ENCODE measurements around the gene MALAT1.
"Not testable (repeated sequence)": the region's sequence is repeated elsewhere in the genome, so short reads cannot be mapped to it uniquely, and the experiment has no call there.

The MALAT1 gene

DNA sequence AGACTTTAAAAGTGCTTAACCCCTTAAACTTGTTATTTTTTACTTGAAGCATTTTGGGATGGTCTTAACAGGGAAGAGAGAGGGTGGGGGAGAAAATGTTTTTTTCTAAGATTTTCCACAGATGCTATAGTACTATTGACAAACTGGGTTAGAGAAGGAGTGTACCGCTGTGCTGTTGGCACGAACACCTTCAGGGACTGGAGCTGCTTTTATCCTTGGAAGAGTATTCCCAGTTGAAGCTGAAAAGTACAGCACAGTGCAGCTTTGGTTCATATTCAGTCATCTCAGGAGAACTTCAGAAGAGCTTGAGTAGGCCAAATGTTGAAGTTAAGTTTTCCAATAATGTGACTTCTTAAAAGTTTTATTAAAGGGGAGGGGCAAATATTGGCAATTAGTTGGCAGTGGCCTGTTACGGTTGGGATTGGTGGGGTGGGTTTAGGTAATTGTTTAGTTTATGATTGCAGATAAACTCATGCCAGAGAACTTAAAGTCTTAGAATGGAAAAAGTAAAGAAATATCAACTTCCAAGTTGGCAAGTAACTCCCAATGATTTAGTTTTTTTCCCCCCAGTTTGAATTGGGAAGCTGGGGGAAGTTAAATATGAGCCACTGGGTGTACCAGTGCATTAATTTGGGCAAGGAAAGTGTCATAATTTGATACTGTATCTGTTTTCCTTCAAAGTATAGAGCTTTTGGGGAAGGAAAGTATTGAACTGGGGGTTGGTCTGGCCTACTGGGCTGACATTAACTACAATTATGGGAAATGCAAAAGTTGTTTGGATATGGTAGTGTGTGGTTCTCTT lies 2.8 kb downstream of the MALAT1 start:
- no peak overlapping the region for H3K27ac Mint-ChIP-seq
- H3K9me3 Mint-ChIP-seq, result no peaks in the 10 kb centered on the region
- no peak overlapping the region for H3K4me3 Mint-ChIP-seq
- ATAC-seq (no peak), DNase-seq (no peak)
- peaks cover 42% of the 10 kb centered on the region for H3K4me1 Mint-ChIP-seq
- H3K27me3 Mint-ChIP-seq, result no peaks in the 10 kb centered on the region

DNA sequence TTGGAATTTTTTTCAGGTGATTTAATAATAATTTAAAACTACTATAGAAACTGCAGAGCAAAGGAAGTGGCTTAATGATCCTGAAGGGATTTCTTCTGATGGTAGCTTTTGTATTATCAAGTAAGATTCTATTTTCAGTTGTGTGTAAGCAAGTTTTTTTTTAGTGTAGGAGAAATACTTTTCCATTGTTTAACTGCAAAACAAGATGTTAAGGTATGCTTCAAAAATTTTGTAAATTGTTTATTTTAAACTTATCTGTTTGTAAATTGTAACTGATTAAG lies 3.4 kb downstream of the MALAT1 start:
- Mint-ChIP-seq H3K4me3 (no peak overlapping the region), H3K9me3 (no peaks in the 10 kb centered on the region), H3K27me3 (no peaks in the 10 kb centered on the region), H3K4me1 (peaks cover 43% of the 10 kb centered on the region), H3K27ac (no peak overlapping the region)
- ATAC-seq, result no peak
- DNase-seq, result no peak

DNA sequence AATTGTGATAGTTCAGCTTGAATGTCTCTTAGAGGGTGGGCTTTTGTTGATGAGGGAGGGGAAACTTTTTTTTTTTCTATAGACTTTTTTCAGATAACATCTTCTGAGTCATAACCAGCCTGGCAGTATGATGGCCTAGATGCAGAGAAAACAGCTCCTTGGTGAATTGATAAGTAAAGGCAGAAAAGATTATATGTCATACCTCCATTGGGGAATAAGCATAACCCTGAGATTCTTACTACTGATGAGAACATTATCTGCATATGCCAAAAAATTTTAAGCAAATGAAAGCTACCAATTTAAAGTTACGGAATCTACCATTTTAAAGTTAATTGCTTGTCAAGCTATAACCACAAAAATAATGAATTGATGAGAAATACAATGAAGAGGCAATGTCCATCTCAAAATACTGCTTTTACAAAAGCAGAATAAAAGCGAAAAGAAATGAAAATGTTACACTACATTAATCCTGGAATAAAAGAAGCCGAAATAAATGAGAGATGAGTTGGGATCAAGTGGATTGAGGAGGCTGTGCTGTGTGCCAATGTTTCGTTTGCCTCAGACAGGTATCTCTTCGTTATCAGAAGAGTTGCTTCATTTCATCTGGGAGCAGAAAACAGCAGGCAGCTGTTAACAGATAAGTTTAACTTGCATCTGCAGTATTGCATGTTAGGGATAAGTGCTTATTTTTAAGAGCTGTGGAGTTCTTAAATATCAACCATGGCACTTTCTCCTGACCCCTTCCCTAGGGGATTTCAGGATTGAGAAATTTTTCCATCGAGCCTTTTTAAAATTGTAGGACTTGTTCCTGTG lies 3.9 kb downstream of the MALAT1 start:
- Mint-ChIP-seq H3K27me3 (no peaks in the 10 kb centered on the region), H3K27ac (no peak overlapping the region), H3K4me3 (no peak overlapping the region), H3K9me3 (no peaks in the 10 kb centered on the region), H3K4me1 (peaks cover 49% of the 10 kb centered on the region)
- ATAC-seq (no peak), DNase-seq (no peak)

DNA sequence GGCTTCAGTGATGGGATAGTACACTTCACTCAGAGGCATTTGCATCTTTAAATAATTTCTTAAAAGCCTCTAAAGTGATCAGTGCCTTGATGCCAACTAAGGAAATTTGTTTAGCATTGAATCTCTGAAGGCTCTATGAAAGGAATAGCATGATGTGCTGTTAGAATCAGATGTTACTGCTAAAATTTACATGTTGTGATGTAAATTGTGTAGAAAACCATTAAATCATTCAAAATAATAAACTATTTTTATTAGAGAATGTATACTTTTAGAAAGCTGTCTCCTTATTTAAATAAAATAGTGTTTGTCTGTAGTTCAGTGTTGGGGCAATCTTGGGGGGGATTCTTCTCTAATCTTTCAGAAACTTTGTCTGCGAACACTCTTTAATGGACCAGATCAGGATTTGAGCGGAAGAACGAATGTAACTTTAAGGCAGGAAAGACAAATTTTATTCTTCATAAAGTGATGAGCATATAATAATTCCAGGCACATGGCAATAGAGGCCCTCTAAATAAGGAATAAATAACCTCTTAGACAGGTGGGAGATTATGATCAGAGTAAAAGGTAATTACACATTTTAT lies 4.6 kb downstream of the MALAT1 start:
- DNase-seq (no peak), ATAC-seq (no peak)
- Mint-ChIP-seq H3K9me3 (no peaks in the 10 kb centered on the region), H3K4me1 (peaks cover 56% of the 10 kb centered on the region), H3K27me3 (no peaks in the 10 kb centered on the region), H3K4me3 (peak overlapping the region in 1 of 2 donors; percentile 80), H3K27ac (peak overlapping the region in 1 of 2 donors; percentile 96)

DNA sequence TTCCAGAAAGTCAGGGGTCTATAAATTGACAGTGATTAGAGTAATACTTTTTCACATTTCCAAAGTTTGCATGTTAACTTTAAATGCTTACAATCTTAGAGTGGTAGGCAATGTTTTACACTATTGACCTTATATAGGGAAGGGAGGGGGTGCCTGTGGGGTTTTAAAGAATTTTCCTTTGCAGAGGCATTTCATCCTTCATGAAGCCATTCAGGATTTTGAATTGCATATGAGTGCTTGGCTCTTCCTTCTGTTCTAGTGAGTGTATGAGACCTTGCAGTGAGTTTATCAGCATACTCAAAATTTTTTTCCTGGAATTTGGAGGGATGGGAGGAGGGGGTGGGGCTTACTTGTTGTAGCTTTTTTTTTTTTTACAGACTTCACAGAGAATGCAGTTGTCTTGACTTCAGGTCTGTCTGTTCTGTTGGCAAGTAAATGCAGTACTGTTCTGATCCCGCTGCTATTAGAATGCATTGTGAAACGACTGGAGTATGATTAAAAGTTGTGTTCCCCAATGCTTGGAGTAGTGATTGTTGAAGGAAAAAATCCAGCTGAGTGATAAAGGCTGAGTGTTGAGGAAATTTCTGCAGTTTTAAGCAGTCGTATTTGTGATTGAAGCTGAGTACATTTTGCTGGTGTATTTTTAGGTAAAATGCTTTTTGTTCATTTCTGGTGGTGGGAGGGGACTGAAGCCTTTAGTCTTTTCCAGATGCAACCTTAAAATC lies 5.3 kb downstream of the MALAT1 start:
- H3K27me3 Mint-ChIP-seq, result no peaks in the 10 kb centered on the region
- DNase-seq (no peak), ATAC-seq (no peak)
- H3K9me3 Mint-ChIP-seq, result no peaks in the 10 kb centered on the region
- peak overlapping the region in 1 of 2 donors; percentile 96 for H3K27ac Mint-ChIP-seq
- H3K4me3 Mint-ChIP-seq, result peak overlapping the region in 1 of 2 donors; percentile 80
- H3K4me1 Mint-ChIP-seq, result peaks cover 61% of the 10 kb centered on the region

DNA sequence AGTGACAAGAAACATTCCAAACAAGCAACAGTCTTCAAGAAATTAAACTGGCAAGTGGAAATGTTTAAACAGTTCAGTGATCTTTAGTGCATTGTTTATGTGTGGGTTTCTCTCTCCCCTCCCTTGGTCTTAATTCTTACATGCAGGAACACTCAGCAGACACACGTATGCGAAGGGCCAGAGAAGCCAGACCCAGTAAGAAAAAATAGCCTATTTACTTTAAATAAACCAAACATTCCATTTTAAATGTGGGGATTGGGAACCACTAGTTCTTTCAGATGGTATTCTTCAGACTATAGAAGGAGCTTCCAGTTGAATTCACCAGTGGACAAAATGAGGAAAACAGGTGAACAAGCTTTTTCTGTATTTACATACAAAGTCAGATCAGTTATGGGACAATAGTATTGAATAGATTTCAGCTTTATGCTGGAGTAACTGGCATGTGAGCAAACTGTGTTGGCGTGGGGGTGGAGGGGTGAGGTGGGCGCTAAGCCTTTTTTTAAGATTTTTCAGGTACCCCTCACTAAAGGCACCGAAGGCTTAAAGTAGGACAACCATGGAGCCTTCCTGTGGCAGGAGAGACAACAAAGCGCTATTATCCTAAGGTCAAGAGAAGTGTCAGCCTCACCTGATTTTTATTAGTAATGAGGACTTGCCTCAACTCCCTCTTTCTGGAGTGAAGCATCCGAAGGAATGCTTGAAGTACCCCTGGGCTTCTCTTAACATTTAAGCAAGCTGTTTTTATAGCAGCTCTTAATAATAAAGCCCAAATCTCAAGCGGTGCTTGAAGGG lies 6.0 kb downstream of the MALAT1 start:
- DNase-seq, result no peak
- peaks cover 67% of the 10 kb centered on the region for H3K4me1 Mint-ChIP-seq

DNA sequence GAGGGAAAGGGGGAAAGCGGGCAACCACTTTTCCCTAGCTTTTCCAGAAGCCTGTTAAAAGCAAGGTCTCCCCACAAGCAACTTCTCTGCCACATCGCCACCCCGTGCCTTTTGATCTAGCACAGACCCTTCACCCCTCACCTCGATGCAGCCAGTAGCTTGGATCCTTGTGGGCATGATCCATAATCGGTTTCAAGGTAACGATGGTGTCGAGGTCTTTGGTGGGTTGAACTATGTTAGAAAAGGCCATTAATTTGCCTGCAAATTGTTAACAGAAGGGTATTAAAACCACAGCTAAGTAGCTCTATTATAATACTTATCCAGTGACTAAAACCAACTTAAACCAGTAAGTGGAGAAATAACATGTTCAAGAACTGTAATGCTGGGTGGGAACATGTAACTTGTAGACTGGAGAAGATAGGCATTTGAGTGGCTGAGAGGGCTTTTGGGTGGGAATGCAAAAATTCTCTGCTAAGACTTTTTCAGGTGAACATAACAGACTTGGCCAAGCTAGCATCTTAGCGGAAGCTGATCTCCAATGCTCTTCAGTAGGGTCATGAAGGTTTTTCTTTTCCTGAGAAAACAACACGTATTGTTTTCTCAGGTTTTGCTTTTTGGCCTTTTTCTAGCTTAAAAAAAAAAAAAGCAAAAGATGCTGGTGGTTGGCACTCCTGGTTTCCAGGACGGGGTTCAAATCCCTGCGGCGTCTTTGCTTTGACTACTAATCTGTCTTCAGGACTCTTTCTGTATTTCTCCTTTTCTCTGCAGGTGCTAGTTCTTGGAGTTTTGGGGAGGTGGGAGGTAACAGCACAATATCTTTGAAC lies 6.8 kb downstream of the MALAT1 start:
- Mint-ChIP-seq H3K4me3 (peak overlapping the region in 1 of 2 donors; percentile 80), H3K9me3 (no peaks in the 10 kb centered on the region), H3K27ac (peak overlapping the region; percentile 59 to 95), H3K4me1 (peaks cover 71% of the 10 kb centered on the region), H3K27me3 (no peaks in the 10 kb centered on the region)
- no peak for ATAC-seq
- DNase-seq, result no peak

More for the DNA sequence above, 6.0 kb downstream of the MALAT1 start:
- no peaks in the 10 kb centered on the region for H3K27me3 Mint-ChIP-seq
- ATAC-seq, result no peak
- H3K4me3 Mint-ChIP-seq, result peak overlapping the region in 1 of 2 donors; percentile 80
- no peaks in the 10 kb centered on the region for H3K9me3 Mint-ChIP-seq
- H3K27ac Mint-ChIP-seq, result peak overlapping the region in 1 of 2 donors; percentile 96

DNA sequence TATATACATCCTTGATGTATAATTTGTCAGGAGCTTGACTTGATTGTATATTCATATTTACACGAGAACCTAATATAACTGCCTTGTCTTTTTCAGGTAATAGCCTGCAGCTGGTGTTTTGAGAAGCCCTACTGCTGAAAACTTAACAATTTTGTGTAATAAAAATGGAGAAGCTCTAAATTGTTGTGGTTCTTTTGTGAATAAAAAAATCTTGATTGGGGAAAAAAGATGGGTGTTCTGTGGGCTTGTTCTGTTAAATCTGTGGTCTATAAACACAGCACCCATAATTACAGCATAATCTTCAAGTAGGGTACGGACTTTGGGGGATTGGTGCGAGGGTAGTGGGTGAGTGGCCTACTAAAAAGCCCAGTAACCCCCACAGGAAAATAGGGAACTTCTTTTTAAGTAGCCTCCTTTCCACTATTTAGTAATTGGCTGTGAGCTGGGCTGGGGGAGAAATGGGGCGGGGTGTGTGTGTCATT lies 7.5 kb downstream of the MALAT1 start:
- no peaks in the 10 kb centered on the region for H3K27me3 Mint-ChIP-seq
- ATAC-seq (no peak), DNase-seq (no peak)
- H3K9me3 Mint-ChIP-seq, result no peaks in the 10 kb centered on the region
- peaks cover 76% of the 10 kb centered on the region for H3K4me1 Mint-ChIP-seq
- peak overlapping the region in 1 of 2 donors; percentile 80 for H3K4me3 Mint-ChIP-seq
- peak overlapping the region; percentile 59 to 95 for H3K27ac Mint-ChIP-seq

DNA sequence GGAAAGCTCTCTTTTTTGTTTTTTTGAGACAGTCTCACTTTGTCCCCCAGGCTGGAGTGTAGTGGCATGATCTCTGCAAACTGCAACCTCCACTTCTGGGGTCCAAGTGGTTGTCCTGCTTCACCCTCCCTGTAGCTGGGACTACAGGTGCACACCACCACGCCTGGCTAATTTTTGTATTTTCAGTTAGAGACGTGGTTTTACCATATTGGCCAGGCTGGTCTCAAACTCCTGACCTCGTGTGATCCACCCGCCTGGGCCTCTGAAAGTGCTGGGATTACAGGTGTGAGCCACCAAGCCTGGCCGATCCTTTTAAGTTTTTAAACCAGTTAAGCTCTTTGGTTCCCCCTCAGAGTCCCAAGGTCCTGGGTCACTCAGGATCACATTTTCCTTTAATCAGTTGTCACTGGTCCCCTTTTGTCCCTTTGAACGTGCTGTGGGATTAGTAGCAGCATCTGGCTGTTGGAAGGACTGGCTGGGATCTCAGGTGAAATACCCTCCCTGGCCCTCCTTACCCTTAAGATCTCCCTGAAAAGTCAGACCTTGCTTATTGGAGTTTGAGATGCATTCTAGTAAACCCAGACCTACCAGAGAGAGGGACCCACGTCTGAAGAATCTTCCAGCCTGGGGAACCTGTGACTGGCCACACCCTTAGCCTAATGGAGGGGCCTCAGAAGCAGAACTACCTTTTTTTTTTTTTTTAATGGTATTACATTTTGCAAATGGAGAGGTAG lies 8.1 kb downstream of the MALAT1 start:
- peak; percentile 4 for ATAC-seq

DNA sequence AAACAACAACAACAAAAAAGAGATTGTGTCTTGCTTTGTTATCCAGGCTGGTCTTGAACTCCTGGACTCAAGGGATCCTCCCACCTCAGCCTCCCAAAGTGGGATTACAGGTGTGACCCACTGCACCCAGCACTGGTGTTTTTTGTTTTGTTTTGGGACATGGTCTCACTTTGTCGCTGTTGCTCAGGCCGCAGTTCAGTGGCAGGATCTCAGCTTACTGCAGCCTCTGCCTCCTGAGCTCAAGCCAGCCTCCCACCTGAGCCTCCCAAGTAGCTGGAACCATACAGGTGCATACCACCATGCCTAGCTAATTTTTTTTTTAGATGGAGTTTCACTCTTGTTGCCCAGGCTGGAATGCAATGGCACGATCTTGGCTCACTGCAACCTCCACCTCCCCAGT lies 13.5 kb downstream of the MALAT1 start:
- H3K9me3 Mint-ChIP-seq, H3K4me3 Mint-ChIP-seq, H3K27ac Mint-ChIP-seq, H3K27me3 Mint-ChIP-seq, ATAC-seq, DNase-seq: not testable (repeated sequence)
- H3K4me1 Mint-ChIP-seq, result peaks cover 43% of the 10 kb centered on the region

More for the DNA sequence above, 8.1 kb downstream of the MALAT1 start:
- H3K27me3 Mint-ChIP-seq, result no peaks in the 10 kb centered on the region
- peak overlapping the region; percentile 76 to 95 for H3K27ac Mint-ChIP-seq
- peak overlapping the region in 1 of 2 donors; percentile 80 for H3K4me3 Mint-ChIP-seq
- DNase-seq, result peak in 1 of 2 donors; percentile 48
- H3K9me3 Mint-ChIP-seq, result no peaks in the 10 kb centered on the region
- H3K4me1 Mint-ChIP-seq, result peaks cover 76% of the 10 kb centered on the region

DNA sequence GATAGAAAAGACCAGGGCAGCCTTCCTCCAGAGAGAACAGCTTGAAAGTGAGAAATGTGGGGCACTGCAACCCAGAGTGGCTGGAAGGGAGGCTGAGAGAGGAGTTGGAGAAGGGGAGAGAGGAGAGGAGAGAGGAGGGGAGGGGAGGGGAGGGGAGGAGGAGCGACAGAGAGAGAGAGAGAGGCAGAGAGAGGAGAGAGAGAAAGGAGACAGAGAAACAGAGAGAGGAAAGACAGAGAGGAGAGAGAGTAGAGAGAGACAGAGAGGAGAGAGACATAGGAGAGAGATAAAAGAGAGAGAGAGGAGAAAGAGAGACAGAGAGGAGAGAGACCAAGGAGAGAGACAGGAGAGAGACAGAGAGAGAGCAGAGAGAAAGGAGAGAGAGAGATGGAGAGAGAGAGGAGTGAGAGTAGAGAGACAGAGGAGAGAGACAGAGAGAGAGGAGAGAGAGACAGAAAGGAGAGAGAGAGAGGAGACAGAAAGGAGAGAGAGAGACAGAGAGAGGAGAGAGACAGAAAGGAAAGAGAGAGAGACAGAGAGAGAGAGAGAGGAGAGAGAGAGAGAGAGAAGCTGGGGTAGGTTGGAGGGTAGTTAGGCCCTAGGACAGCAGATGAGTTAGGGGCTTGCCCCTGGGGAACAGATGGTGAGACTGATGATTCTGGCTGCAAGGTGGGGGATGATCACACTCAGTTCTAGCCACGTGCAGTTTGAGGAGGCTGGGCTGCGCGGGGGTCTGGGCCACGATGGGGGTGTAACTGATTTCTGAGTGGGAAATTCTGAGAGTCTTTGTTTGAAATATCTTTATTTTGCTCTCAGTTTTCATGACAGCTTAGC lies 17.5 kb downstream of the MALAT1 start:
- H3K27ac Mint-ChIP-seq, result peak overlapping the region in 1 of 2 donors; percentile 53
- no peak overlapping the region for H3K4me3 Mint-ChIP-seq
- DNase-seq, result no peak
- H3K4me1 Mint-ChIP-seq, result peaks cover 11% of the 10 kb centered on the region
- H3K27me3 Mint-ChIP-seq, result no peaks in the 10 kb centered on the region
- ATAC-seq, result peak; percentile 65
- no peaks in the 10 kb centered on the region for H3K9me3 Mint-ChIP-seq

DNA sequence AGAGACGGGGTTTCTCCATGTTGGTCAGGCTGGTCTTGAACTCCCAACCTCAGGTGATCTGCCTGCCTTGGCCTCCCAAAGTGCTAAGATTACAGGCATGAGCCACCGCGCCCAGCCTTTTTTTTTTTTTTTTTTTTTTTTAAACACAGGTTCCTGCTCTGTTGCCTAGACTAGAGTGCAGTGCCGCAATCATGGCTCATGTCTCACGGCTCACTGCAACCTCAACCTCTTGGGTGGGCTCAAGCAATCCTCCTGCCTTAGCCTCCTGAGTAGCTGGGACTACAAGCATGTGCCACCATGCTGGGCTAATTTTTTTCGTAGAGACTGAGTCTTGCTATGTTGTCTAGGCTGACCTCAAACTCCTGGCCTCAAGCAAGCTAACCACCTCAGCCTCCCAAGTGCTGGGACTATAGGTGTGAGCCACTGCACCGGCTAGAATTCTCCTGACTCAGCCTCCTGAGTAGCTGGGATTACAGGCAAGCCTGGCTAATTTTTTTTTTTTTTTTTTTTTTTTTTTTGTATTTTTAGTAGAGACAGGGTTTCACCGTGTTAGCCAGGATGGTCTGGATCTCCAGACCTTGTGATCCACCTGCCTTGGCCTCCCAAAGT lies 20.2 kb downstream of the MALAT1 start:
- H3K4me1 Mint-ChIP-seq, result peaks cover 38% of the 10 kb centered on the region
- not testable (repeated sequence) for H3K4me3 Mint-ChIP-seq, H3K9me3 Mint-ChIP-seq, DNase-seq, H3K27ac Mint-ChIP-seq, H3K27me3 Mint-ChIP-seq, ATAC-seq
